HG02943 (cell line): ENCODE results near the gene ZNF394.

Experiments used
- ATAC-seq: cut with Tn5 transposase; IDR thresholded peaks from one replicate; pipeline ENCODE4 v1.9.1; 2021; ENCODE audit warnings: mild to moderate bottlenecking, low read depth, moderate library complexity; ENCODE audit not compliant: unreplicated experiment

Gene ZNF394

DNA sequence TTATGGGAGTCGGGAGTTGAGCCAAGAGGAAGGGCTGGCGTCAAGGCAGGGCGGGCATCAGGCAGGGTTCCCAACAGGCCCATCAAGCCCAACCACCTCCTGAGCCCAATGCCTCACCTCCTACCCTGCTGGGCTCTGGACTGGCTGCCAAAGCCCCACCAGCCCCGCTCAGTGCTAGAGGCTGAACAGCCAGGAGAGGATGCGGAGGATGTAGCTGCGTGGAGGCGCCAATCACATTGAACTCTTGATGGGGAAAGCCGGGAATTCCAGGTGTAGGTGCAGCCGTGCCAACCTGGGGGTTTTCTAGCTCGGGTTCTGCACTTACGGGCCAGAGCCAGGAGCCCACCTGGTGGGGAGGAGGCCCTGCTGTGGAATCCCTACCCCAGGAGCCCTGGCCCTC is 47.0 kb downstream of the ZNF394 start:
- no peak for ATAC-seq

DNA sequence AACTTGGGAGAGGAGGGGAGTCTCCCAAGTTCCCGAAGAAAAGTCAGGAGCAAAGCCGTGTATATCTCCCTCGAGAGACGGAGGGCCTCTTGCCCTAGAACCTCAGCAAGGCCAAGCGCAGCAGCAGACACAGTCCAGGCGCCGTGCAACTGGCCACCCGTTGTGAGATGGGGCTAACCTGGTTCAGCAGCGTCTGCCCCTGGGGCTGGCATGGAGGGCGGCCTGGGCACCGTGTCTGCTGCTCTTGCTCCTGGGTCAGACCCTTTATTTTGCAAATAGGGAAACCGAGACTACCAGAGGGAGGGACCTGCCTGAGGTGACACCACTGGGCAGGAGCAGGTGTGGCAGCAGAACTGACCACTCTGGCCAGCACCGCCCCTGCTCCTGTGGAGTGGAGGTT is 47.5 kb downstream of the ZNF394 start:
- no peak for ATAC-seq

DNA sequence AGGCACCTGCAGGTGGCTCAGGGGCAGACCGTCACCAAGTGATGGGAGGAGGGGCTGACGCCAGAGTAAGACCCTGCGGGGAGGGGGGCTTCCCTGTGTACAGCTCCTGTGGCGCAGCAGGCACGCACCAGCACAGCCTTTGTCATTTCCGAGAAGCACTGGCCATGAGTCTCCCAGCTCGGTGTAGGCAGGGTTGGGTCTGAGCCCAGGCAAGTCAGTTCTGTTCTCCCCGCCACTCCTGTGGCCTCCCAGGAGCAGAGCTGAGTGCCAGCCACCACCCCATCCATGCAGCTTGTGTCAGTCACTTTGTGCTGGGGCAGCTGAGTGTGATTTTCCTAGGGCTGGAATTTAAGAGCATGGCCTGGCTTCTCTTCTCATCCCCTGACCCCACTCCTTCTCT is 48.1 kb downstream of the ZNF394 start:
- ATAC-seq, result no peak

DNA sequence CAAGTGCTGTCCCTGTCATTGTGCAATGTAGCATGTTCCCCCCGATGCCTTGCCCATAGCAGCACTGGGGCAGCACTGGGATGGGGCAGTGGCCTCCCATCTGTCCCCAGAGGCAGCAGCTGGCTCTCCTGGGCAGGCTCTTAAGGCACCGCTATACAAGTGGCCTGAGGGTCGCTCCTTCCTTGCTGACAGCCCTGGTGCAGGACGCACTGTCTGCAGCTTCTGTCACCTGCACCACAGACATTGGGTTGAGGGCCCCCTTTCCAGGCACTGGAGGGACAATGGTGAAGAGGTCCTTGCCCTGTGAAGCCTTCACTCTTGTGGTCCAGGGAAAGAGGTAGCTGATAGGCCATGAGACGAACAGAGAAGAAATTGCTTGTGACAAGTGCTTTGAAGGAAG is 50.8 kb downstream of the ZNF394 start:
- no peak for ATAC-seq

DNA sequence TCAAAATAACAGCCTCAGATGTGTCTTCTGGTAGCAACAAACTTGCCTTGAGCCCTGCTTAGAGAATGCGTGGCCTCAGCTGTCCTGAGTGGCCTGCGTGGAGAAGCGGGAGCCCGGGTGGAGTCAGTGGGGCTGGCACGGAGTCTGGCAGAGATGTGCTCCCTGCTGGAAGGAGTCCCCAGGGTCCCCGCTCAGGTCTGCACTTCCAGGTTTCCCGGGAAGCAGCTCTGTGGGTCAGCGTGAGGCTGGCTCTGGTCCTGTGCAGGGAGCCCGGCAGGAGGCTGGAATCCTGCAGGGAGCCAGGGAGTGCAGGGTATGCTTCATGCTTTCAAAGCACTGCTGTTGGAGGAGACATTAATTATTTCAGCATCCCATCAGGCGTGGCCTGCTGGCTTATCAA is 51.2 kb downstream of the ZNF394 start:
- no peak for ATAC-seq

DNA sequence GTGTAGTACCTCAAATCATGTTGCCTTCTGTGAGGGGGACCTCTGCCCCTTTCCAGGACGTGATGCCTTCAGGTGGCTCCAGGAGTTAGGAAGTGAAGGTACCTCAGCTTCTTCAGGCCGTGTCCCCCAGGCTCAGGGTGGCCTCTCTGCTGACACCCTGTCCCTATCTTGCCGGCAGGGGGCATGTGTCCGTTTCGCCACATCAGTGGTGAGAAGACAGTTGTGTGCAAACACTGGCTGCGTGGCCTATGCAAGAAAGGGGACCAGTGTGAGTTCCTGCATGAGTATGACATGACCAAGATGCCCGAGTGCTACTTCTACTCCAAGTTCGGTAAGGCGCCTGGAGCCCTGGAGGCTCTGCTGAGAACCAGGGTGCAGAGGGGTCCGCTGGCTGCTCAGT is 52.1 kb downstream of the ZNF394 start:
- ATAC-seq, result no peak

DNA sequence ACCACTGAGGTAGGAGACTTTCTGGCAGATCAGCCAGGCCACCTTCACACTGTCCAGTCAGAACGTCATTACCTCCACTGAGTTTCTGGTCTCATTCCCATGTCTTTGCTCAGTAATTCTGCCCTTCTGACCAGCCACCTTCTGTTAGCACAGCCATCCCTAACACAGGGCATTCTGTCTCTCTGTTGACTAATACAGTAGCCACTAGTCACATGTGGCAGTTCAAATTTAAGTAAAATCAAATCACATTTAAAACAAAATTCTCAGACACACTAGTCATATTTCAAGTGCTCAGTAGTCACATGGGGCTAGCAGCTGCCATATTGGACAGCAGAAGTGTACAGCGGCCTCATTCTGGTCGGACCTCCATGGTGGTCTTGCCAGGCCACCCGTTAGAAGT is 54.0 kb downstream of the ZNF394 start:
- no peak for ATAC-seq
